Bronchial epithelial cell (primary cell): ENCODE data around the gene PTPRD. TPM values are rescaled to one million over a fixed set of nuclear protein-coding genes. Genes with fewer than 3 reads are reported as not detected.

Experiments
- DNase-seq: peaks from one replicate; pipeline ENCODE4 v3.0.0-alpha.2; 2010; ENCODE audit warnings: low read depth
- FAIRE-seq: peaks from 2 replicates; lab custom pipeline; 2011; peaks lifted over from hg19 to GRCh38; lab: Jason Lieb, UNC
- H3K27me3 ChIP-seq: 2 replicates; pipeline ENCODE4 v1.5.1; 2011; ENCODE audit warnings: low read length; ENCODE audit not compliant: control insufficient read depth, insufficient read depth
- H3K36me3 ChIP-seq: 2 replicates; pipeline ENCODE4 v1.5.1; 2011; ENCODE audit warnings: low read length; ENCODE audit not compliant: control insufficient read depth, insufficient read depth
- H3K4me3 ChIP-seq: 2 replicates; pipeline ENCODE4 v1.5.1; 2011; ENCODE audit warnings: mild to moderate bottlenecking, low read depth, low read length, control low read depth
- total RNA-seq: library from RNA; depleted of rRNA; stranded (reverse); fragments of >200 nt; gene quantifications from 2 replicates; pipeline ENCODE4 v1.2.1, GENCODE V29; 2014
- TF ChIP-seq, protein P1 (sequence below): IDR thresholded peaks from 2 replicates; pipeline ENCODE4 v1.5.1; 2011; ENCODE audit warnings: mild to moderate bottlenecking, moderate library complexity, low read length, control low read depth, inconsistent platforms; ENCODE audit not compliant: insufficient read depth, severe bottlenecking

The PTPRD gene
- total RNA-seq, 1 donor from 2014 or later, result 2.9 TPM

DNA sequence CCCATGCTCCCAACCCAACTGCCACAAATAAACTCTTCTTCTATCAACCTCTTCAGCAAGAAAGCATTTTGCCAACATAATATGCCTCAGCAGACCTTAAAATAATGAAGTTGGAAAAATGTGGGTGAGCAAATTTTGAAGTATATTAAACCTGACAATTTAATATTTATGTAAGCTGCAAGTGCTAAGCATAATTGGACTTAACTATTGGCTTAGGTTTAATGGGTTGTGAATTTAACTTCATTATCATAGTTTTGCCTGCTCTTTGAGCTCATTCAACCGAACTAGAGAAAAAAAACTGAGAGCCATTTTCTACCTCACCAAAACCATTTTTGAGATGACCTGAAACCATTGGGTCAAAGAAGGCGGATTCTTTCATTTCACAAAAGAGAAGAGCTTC is 2007.7 kb downstream of the PTPRD start:
- H3K36me3 ChIP-seq, result no peaks in the 10 kb centered on the region
- TF ChIP-seq, protein P1, sequence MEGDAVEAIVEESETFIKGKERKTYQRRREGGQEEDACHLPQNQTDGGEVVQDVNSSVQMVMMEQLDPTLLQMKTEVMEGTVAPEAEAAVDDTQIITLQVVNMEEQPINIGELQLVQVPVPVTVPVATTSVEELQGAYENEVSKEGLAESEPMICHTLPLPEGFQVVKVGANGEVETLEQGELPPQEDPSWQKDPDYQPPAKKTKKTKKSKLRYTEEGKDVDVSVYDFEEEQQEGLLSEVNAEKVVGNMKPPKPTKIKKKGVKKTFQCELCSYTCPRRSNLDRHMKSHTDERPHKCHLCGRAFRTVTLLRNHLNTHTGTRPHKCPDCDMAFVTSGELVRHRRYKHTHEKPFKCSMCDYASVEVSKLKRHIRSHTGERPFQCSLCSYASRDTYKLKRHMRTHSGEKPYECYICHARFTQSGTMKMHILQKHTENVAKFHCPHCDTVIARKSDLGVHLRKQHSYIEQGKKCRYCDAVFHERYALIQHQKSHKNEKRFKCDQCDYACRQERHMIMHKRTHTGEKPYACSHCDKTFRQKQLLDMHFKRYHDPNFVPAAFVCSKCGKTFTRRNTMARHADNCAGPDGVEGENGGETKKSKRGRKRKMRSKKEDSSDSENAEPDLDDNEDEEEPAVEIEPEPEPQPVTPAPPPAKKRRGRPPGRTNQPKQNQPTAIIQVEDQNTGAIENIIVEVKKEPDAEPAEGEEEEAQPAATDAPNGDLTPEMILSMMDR, result no peak
- no peaks in the 10 kb centered on the region for H3K27me3 ChIP-seq
- no peak for DNase-seq
- FAIRE-seq, result no peak
- no peak overlapping the region for H3K4me3 ChIP-seq

DNA sequence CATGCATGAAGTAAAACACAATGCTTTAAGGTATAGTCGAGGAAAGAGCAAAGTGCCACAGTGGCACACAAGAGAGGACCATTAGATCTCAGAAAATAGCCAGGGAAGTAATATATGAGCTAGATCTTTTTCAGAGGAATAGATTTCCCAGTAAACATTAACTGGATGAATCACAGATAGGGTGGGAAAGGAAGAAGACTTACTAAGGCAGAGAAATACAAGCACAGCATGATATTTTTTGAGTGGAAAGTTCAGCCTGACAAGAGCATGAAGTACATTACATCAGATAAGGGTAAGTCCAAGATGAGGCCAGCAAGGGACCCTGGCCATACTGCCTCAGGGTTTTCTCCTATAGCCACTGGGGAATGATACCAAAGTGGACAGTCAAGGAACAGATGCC is 2008.6 kb downstream of the PTPRD start:
- DNase-seq, result peak; percentile 13
- Histone ChIP-seq H3K4me3 (no peak overlapping the region), H3K27me3 (no peaks in the 10 kb centered on the region), H3K36me3 (no peaks in the 10 kb centered on the region)
- TF ChIP-seq, protein P1, result no peak
- FAIRE-seq, result no peak

- TF ChIP-seq, protein P1, result no peak
- Histone ChIP-seq H3K27me3 (no peaks in the 10 kb centered on the region), H3K4me3 (no peak overlapping the region), H3K36me3 (no peaks in the 10 kb centered on the region)
- peak; percentile 46 for DNase-seq
- FAIRE-seq, result peak; percentile 7
Measured at GRCh38 chr9:8600914-8601680, 2011.7 kb downstream of the PTPRD start.

DNA sequence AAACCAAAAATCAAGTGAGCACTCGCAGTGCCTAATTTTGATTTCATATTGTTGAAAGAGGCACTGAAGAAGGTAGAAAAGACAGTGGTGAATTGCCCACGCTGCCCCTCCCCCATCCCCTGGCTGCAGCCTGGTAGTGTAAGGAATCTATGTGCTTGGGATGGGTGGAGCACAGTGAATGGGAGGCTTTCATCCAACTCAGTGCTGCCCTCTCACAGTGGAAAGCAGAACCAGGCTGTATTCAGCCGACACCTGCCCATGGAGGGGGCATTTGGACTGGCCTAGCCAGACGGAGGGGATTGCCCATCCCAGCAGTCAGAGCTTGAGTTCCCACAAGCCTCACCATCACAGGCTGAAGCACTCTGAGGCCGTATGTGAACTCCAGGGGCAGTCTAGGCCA is 2012.9 kb downstream of the PTPRD start:
- TF ChIP-seq, protein P1, result no peak
- FAIRE-seq, result peak; percentile 81
- no peak overlapping the region for H3K4me3 ChIP-seq
- no peaks in the 10 kb centered on the region for H3K36me3 ChIP-seq
- no peaks in the 10 kb centered on the region for H3K27me3 ChIP-seq
- DNase-seq, result no peak

DNA sequence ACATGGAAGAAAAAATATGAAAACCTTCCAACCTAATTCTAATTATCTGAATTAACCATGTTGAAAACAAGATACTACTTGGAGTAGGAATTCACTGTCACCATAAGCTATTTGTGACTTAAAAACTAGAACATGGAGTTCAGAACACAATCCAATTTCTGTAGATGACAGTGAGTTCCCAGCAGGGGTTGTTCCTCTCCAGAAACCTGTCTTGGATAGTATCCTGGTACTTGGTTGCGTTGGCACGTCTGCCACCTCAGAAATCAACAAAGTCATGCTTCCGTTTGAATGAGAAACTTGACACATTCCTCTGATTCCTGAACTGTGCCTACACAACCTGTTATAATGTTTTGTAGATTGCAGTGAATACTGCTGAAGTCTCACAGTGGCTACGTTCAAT is 2023.3 kb downstream of the PTPRD start:
- Histone ChIP-seq H3K4me3 (no peak overlapping the region), H3K36me3 (no peaks in the 10 kb centered on the region), H3K27me3 (no peaks in the 10 kb centered on the region)
- TF ChIP-seq, protein P1, result no peak
- FAIRE-seq (no peak), DNase-seq (no peak)
